Pons (tissue), 1 donor: ENCODE data around the gene PTPRR.
"Not testable (repeated sequence)": the region's sequence is repeated elsewhere in the genome, so short reads cannot be mapped to it uniquely, and the experiment has no call there.

Experiments
- DNase-seq: peaks from one replicate; pipeline ENCODE4 v3.0.0-alpha.2; 2016; ENCODE audit warnings: low spot score

Gene PTPRR

DNA sequence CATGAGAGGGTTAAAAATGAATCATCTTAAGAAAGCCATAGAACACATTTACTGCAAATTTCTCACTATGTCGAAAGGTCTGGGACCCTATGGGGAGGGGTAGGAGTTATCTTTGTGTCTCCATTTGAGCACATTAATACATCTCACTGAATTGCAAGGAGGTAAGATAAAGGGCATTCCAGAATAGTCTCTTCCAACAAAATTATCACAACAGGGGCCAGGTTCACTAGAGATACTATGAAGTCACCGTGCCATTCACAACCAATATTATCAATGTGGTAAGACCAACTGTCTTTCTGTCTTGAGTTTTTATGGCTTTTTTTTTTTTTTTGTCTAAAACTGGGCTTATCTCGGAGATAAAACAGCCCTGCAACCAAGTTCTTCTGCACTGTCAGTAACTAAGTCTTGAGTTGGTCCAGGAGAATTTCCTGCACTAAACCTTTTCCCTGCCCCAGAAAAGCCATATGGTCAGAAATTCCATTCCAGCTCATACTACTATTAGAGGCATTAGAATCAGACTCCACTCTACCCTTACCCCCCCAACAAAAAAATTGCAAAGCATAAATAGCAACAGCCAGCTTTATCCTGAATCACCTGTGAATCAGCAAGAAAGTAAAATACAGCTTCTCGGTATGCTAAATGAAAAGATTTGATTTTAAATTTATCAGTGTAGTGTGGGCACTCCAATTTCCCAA lies 79.7 kb downstream of the PTPRR start:
- no peak for DNase-seq

DNA sequence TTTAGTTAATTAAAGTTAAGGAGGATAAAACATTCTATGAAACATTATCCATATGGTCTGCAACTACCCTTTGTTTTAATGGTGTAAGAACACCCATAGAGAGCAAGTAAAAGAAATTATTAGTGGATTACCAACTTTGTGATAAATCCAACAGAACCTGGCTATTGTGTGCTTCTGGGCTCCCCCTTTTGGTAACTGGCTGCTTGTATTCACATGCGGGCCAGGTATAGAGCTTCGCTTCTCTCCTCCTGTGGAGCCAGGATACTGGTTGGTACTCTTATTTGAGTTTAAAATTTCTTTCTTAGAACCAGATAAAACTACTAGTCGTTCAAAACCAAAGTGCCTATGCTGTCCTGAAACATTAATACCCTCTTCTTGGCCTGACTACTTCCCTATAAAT lies 81.0 kb downstream of the PTPRR start:
- DNase-seq: no peak

DNA sequence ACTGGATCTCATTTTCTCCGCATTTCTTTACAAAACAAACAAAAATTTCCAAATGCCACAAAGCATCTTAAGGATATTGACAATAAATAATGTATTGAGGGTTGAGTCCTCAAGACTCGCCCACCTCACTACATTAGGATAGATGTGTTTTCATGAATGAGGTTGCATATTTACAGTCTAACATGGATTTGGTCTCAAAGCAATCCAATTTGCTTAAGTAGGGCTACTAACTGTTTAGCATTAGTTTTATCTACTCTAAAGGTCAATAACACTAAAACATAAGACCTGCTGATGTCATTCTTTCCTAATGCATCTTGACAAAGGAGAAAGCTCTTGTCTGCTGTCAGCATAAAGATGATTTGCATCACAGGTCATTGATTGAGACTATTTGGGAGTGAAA lies 82.4 kb downstream of the PTPRR start:
- DNase-seq: no peak

DNA sequence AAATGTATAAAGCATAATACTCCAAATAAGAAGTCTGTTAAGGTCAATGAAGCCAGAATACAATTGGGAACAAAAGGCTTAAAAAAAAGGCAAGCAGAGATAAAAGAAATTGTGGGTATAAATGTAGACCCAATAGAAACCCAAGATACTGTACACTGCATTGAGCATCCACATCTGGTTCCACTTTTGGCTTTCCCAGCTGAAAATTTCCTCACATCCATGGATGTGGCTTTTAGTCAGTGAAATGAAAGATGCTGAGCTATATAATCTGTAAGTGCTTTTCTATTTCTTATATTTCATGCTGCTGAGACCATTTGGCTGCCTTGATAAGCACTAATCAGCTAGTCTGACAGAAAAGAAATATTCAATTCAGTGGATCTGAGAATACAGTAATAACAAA lies 83.5 kb downstream of the PTPRR start:
- no peak for DNase-seq

DNA sequence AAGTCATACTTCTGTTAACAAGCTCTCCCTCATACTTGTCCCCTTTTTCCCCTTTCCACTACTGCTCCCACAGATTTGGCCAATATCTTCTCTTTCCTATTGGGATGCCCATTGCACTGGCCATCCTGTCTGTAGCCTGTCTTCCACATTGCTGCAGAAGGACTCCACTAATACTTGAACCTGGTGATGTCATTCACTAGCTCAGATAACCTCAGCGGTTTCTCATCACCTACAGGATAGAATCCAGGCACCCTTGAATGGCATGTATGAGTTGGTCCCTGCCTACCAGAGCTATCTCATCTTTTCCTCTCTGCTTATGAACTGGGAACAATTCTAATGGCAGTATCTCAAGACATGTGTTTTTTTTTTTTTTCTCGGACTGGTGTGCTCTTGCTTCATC lies 84.6 kb downstream of the PTPRR start:
- no peak for DNase-seq

DNA sequence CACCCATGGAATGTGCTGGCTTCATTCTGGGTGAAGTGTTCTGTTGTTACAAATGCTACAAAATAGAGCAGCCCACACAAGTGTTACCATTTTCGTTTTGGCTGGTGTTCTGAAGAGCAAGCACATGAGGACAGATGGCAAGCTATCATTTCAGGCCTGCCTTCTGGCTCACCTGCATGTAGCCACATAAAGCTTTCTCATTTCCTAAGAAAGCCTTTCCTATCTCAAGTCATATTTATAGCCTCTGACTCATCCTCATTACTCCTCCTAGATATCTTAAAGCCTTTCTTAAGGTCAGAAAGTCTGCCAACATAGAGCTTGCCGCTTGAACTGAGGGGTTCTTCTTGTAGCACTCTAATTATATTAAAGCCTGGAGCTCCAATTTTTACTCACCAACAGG lies 89.0 kb downstream of the PTPRR start:
- DNase-seq: peak; percentile 14

DNA sequence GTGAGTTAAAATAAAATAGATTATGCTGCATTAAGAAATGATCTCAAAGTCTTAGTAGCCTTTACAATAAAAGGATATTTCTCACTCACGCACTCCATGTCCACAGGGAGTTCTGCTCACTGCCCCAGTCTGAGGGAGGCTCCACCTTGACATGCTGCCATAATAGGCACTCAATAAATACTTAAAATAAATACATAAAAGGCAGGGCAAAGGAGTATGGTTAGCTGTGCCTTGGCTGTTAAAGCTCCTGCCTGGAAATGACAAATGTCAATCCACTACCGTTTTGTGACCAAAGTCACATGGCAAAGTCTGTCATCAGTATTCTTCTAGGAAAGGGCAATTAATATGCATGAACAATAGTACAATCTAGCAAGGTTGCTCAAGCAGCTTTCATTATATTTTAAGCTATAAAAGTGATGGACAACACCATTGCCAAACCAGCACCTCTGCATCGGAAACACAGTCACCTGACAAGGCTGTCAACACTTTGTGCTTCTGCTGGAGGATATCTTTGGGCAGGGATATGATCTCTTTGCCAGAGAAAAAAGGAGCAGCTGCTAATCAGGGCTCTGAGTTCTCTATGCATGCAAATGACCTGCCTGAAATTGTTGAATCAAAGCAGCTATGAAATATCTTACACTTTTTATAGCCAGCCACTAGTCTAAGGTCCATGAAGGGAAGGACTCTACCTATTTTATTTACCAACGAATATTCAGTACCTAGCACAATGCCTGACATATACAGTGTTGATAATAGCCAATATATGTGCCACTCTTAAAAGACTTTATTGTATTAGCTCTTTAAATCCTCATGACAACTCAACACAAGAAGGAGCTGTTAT lies 90.1 kb downstream of the PTPRR start:
- DNase-seq: no peak

DNA sequence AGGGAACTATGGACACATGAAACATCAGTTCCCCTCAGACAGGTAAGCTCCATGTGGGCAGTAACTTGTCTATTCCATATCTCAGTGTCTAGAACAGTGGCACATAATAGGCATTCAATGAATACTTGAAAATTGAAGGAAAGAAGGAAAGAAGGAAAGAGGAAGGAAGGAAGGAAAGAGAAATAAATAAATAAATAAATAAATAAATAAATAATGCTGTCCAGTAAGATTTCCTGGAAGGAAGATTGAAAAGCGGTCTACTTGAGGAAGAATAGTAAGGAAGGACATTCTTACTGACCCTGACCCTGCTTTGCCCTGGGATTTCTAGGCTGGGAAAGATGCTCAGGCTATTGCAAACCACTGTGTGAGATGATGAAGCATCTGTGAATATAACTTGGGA lies 91.5 kb downstream of the PTPRR start:
- no peak for DNase-seq

DNA sequence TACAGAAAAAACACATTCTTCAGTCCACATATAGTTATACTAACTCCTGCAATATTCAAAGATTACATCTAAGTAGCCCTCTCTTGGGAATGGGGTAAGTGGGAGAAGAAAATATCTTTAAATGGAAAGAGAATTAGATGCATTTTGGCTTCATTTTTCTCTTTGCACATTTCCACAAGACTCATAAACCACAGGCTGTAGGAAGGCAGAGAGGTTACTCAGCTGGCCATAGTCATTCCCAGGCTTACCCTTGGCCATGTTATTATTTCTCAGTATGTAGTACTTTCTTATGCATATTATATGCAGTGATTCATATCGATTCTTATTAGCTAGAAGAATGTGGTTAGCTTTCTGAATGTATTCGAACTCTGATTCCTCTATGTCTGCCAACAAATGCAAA lies 92.2 kb downstream of the PTPRR start:
- DNase-seq: no peak

DNA sequence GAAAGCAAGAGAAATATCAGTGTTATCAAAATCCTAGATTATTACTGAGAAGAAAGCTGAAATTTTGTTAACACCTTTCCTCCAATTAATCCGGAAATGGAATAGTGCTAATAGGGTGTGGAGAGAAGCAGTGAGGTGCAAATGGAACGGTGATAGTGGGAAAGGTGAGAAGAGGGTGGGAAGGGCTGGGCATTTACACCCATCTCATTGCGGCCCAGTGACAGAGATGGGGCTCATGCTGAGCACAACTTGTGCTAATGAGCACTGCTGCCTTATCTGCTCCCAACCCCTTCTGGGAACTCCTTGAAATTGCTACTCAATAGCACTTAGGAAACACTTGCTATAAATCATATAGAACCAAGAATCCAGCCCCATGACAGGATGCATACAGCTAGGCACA lies 94.4 kb downstream of the PTPRR start:
- no peak for DNase-seq

DNA sequence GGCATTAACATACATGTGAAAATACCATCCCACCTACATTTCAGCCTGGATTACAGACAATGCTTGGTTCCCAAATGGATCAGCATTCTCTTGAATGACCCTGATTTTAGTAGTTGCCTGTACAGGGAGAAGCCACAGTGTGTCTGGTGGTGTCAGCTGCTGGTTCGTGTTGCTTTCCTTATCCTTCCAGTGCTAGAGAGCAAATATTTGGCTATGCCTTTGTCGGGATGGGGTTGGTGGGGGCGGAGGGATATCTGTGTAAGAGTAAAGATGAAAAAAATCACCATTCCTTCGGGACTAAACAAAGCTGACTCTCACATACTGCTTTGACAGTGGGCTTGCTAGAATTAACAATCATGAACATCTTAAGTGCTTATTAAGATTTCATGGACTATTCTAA lies 96.0 kb downstream of the PTPRR start:
- DNase-seq: no peak

DNA sequence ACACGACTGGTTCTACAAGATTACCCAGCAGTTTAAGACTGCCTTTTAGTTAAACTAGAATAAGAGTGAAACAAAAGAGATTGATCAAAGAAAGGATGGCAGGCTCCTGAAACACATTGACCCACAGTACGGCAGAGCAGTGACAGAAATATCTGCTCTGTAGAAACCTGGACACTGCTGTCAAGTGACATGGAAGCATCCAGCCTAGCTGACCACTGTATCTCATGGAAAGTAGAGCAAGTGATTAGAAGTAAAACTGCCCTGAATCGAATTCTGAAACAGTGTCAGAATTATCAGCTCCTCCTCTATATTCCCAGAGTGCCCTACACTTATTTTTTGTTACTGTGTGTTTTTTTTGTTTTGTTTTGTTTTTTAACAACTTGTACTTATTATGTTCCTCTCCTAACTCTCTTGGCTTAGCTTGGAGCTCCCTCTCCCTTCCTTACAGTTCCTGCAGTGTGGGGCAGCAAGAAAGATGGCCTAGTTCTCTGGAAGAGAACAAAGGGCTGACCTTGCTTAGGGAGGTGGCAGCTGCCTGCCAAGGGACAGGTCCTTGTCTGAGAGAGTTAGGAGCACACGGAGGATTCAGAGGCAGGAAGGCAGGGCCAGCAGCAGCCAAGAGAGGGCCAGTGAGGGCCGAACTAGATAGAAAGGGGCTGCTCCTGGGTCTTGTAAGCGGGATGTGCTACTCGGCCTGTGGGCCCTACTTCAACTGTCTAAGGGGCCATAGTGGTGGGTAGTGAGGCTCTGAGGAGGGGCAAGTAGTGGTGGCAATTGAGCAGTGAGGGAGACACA lies 97.2 kb downstream of the PTPRR start:
- peak; percentile 45 for DNase-seq

DNA sequence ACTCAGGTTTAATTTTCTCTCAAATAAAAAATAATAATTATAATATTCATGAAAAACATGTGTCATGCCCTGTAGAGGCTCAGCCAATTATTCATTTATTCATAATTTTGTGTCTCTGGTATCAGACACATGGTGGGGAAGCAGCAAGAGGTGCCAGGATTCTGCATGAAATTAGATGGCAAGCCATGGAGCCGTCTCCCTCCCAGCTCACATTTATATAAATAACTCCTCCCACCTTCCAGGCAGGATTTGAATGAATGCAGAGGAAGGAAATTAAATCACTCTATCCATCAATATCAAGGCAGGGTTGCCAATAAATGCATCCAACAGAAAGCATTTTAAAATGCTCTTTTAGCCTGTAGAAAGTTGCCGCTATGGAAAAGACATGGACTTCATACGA lies 98.1 kb downstream of the PTPRR start:
- no peak for DNase-seq

DNA sequence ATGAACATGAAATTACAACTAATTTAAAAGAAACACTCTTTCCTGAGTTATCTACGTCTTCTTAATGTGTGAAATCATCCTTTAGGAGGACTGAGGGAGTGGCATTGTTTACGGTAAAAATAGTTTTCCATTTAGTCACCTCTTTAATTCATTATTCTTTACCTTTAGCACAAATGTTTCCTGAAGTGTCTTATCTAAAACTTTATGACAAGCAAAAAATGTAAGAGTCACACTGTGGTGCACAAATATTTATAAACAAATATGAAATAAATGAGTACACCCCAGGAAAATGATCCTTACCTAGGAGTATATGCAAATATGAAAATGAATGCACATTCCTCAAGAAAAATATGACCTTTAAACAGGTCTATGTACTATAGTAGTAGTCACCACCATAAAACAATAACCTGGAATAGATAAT lies 104.6 kb downstream of the PTPRR start:
- DNase-seq: no peak

DNA sequence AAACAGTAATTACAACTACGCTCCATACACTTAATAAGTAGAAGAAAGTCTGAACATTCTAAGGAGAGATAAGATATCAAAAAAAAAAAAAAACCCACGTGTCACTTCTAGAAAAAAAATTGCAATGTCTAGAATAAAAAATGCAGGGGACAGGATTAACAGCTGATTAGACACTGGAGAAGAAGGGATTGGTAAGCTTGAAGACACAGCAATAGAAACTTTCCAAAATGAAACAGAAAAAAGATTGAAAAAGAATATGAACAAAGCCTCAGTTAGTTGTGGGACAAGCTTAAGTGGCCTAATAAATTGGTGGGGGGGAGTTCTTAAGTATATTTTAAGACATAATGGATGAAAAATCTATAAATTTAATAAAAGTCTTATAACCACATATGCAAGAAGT lies 105.5 kb downstream of the PTPRR start:
- no peak for DNase-seq

DNA sequence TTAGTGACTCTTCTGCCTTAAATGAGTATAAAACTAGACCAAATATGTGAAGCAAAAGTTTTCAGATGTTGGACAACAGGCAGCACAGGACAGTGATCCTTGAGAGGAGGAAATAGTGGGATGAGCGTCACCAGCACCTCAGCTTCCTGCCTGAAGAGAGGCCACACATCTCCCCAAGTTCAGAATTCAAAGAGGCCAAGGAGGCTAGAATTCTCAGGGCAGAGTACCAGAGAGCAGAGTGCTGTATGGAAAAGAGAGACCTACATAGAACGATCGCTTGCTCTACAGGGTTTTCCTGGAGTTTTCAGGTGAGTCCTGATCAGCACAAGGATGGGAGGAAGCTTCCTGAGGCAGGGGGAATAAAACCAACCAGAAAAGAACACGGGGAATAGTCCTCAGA lies 107.0 kb downstream of the PTPRR start:
- no peak for DNase-seq

DNA sequence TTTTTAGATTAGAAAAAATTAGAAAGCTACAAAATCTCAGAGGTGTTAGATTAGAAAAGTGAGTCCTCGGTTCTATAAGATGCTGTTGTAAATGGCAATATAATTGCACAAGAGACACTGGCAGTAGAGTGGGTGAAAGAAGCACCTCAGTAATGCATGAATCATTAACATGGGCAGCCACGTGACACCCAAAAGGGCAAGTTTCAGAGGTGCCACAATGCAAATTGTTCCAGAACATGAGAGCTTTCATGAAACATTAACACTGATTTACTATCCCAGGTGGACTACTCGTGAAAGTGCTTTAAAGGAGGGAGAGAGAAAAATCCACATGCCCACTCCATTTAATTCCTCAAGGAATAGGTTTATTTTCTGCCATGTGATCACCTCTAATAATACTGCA lies 108.4 kb downstream of the PTPRR start:
- no peak for DNase-seq

DNA sequence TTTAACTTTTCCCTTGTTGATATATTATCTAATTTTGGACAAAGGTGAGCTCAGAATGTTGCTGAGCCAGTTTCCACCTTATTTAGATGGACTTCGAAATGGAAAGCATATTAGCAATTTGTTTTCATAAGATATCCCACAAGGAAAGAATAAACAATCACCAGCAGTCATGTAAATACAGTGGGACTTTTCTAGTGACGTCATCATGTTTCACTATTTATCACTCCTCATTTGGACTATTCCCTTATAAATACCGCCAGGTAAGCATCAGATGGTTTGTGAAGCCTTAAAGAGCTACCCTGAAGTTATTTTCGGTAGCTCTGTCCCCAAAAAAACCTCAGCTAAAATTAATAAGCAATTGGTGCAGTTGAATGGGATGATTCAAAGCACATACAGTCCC lies 110.7 kb downstream of the PTPRR start:
- no peak for DNase-seq

DNA sequence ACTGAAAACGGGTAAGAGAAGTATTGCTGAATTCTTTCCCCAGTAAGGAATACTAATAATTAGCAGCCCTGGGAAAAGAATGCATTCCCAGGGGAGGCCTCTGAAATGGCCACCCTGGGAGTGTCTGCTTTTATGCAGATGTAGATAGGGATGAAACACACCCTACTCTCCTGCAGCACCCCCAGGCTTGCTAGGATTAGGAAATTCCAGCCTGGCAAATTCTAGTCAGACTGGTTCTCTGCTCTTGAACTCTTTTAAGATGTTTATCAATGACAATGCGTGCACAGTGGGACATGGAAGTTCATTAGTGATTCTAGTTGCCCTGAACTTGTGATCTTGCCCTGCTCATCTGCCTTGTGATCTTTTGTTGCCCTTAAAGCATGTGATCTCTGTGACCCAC lies 112.5 kb downstream of the PTPRR start:
- DNase-seq: not testable (repeated sequence)

DNA sequence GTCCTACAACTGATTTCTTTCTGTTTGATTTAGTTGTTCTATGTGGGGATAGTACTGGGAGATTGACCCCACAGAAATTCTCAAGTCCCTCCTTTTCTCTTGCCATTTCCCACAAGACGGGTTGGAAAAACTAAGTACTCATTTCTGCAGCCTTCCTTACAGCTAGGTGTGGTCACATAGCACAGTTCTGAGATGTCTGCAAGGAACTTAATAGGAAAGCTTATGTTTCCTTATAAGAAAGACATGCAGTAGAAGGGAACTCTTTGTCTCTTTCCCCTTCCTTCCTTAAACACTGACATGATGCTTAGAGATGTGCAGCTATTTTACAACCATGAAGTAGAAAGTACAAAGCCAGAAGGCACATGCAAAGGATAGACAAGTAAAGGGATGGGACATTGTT lies 113.7 kb downstream of the PTPRR start:
- DNase-seq: no peak

DNA sequence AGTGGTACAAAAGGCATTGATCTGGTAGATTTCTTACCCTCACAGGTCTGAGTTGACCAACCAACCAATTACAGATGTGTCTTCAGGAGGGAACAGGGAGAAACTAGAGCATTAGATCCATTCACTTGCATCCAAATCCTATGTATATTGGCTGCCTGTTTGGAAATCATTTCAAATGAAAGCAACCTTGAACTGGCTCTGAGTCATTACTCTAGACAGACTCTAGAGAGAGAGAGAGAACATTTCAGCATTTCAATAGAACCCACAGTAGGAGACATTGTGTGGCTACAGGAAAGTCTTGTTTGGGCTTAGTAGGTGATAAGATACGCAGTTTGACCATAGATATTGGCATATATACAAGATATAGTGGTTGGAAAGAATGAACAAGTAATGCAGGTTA lies 114.5 kb downstream of the PTPRR start:
- no peak for DNase-seq

DNA sequence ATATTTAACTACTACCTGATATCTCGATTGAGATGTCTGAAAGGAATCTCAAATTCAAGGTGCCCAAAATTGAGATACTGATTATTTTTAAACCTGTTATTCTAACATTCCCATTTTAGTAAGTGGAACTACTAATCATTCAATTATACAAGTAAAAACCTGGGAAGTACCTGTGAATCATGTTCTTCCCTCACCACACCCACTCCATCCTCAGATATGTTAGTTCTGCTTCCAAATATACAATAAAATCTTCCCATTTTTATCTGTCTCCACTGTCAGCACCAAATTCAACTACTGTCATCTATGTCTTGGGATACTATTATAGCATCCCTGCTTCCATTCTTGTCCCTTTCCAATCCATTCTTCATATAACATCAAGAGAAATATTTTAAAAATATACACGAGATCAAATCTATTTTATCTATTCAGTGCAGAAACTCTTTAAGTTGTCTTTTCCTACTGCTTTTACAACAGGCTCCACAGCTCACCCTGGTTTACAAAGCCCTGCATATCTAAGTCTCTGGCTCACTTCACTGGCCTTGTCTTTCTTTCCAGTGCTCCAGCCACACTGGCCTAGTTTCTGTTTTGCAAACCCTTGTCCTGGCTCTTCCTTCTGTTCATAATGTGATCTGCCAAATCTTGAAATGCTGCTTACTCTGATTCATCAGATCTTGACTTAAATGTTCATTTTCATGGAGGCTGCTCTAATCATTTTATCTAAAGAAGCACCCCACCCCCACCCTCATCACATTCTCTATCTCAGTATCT lies 122.3 kb downstream of the PTPRR start:
- no peak for DNase-seq
